Testis (tissue), 2 donors: ENCODE results near the gene G6PC1.

Experiments used
- CTCF ChIP-seq, 3 experiments: fragments of 450-650 bp in 2 of 3; fragments of 200-600 bp in 1 of 3; sonication (generic) in 1 of 3; IDR thresholded peaks; one replicate each; pipeline ENCODE4 v1.5.1; 2016 to 2019; ENCODE audit warnings: antibody characterized with exemption in 3 of 3, mild to moderate bottlenecking in 2 of 3, moderate library complexity in 1 of 3
- POLR2A ChIP-seq: fragments of 450-650 bp; IDR thresholded peaks from one replicate; pipeline ENCODE4 v1.6.1; 2017; ENCODE audit warnings: antibody characterized with exemption, mild to moderate bottlenecking, moderate library complexity

- TF ChIP-seq CTCF (IDR thresholded peaks at IDR 0.05): no peak
- no peak for TF ChIP-seq POLR2A
Observed at GRCh38 chr17:42883802-42884558, 16.6 kb upstream of the G6PC1 start.
